Mucosa of descending colon (tissue), 3 donors: ENCODE measurements around the gene RAB37. TPM values are rescaled to one million over a fixed set of nuclear protein-coding genes. Genes with fewer than 3 reads are reported as not detected.

Source experiments
- ATAC-seq: fragments of 200-7000 bp; cut with Tn5 transposase; one replicate; pipeline ENCODE4 v1.9.1; 2020; ENCODE audit warnings: mild to moderate bottlenecking, moderate library complexity
- DNase-seq, 3 donors: peaks; one replicate each; pipeline ENCODE4 v3.0.0-alpha.2; 2020
- H3K36me3 ChIP-seq: fragments of 200-600 bp; one replicate; pipeline ENCODE4 v1.8.0; 2021; ENCODE audit warnings: low read depth, mild to moderate bottlenecking
- H3K4me1 ChIP-seq: fragments of 200-600 bp; one replicate; pipeline ENCODE4 v1.8.0; 2021; ENCODE audit warnings: low read depth, mild to moderate bottlenecking
- H3K4me3 ChIP-seq: fragments of 200-600 bp; one replicate; pipeline ENCODE4 v1.8.0; 2021; ENCODE audit warnings: mild to moderate bottlenecking
- H3K9me3 ChIP-seq: fragments of 200-600 bp; one replicate; pipeline ENCODE4 v1.8.0; 2021; ENCODE audit warnings: mild to moderate bottlenecking
- CTCF ChIP-seq: fragments of 200-600 bp; IDR thresholded peaks from one replicate; pipeline ENCODE4 v1.8.0; 2022; ENCODE audit warnings: antibody characterized with exemption, mild to moderate bottlenecking
- intact Hi-C, 2 donors: fragments of 100-400 bp; cut with DNase I in 1 of 2; cut with micrococcal nuclease in 1 of 2; formaldehyde crosslinking; loops; one replicate each; pipeline versions ENCODE4 v1.11.0 to v1.11.1; 2022; cut with DNase I, micrococcal nuclease
- total RNA-seq, 3 donors: library from RNA; stranded (reverse); fragmentation: NEBNext Ultra II Directional in 2 of 3; extraction: Animal tissue kit (Norgen Biotek cat#: 25700) in 2 of 3; gene quantifications; one replicate each; pipeline versions ENCODE4 v1.2.1 to v1.2.4, GENCODE V29; 2021 to 2023
- donor health status: DM: no; HTN: no; CAD: no; lungs with moderate emphysema.
- donor health status: DM: no; HTN: no; CAD: no.
- donor health status: DM: no; HTN: yes; CAD: no.

The RAB37 gene
- total RNA-seq, 3 donors from 2014 or later, result 4.3 to 9.8 (median 9.0) TPM

- DNase-seq (no peak), ATAC-seq (no peak)
- Histone ChIP-seq H3K36me3 (no peaks in the 10 kb centered on the region), H3K4me3 (no peak overlapping the region), H3K4me1 (peaks cover 10% of the 10 kb centered on the region), H3K9me3 (no peaks in the 10 kb centered on the region)
- intact Hi-C loops, result no loop called here
- TF ChIP-seq CTCF, result no peak
Measured at GRCh38 chr17:74780443-74781238, 43.6 kb downstream of the RAB37 start.

DNA sequence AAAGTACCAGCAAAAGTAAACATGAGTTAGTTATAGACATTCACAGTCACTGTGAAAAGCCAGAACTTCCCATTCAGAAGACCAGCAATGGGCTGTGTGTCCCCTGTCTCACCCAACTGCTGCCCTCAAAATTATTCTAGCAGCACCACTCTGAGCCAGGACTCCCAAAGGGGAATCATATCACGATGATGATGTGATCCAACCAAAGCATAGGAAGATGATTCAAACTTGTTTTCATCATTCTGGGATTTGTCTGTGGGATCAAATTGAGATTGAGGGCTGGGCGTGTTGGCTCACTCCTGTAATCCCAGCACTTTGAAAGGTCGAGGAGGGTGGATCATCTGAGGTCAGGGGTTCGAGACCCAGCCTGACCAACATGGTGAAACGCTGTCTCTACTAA is 45.5 kb downstream of the RAB37 start:
- intact Hi-C loops, result no loop called here
- Histone ChIP-seq H3K4me3 (no peak overlapping the region), H3K9me3 (no peaks in the 10 kb centered on the region), H3K36me3 (no peaks in the 10 kb centered on the region), H3K4me1 (peaks cover 1% of the 10 kb centered on the region)
- DNase-seq (no peak), ATAC-seq (no peak)
- no peak for TF ChIP-seq CTCF

DNA sequence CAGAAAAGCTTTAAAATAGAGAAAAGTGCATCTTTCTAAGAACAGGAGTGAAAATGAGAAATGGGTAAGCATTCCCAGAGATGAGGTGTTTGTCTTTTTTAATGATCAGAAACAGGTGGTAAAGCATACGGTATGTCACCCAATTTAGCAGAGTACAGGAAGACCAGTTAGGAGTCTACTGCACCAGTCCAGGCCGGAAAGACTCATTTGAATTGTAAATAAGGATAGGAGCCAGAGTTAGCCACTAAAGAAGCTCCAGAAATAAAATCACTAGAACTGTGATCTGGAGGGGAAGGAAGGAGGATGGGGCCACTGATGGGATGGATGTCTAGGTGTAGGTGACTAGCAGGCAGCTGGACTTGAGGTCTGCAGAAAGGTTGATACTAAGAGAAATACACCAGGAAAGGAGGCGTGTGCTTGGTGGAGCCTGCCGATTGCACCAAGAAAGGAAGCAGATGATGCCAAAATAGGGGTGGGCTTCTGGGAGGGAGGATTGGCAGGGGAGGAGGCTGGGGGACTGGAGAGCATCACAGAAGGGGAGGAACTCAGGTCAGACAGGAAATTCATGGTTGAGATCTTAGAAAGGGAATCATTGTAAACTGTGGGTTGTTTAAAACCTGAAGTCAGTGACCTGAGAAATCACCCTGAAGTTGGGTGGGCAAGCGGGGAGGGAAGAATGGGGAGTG is 47.2 kb downstream of the RAB37 start:
- no peaks in the 10 kb centered on the region for H3K36me3 ChIP-seq
- no peaks in the 10 kb centered on the region for H3K9me3 ChIP-seq
- intact Hi-C loops, result no loop called here
- DNase-seq, result no peak
- no peaks in the 10 kb centered on the region for H3K4me1 ChIP-seq
- no peak for TF ChIP-seq CTCF
- no peak overlapping the region for H3K4me3 ChIP-seq
- ATAC-seq, result no peak

DNA sequence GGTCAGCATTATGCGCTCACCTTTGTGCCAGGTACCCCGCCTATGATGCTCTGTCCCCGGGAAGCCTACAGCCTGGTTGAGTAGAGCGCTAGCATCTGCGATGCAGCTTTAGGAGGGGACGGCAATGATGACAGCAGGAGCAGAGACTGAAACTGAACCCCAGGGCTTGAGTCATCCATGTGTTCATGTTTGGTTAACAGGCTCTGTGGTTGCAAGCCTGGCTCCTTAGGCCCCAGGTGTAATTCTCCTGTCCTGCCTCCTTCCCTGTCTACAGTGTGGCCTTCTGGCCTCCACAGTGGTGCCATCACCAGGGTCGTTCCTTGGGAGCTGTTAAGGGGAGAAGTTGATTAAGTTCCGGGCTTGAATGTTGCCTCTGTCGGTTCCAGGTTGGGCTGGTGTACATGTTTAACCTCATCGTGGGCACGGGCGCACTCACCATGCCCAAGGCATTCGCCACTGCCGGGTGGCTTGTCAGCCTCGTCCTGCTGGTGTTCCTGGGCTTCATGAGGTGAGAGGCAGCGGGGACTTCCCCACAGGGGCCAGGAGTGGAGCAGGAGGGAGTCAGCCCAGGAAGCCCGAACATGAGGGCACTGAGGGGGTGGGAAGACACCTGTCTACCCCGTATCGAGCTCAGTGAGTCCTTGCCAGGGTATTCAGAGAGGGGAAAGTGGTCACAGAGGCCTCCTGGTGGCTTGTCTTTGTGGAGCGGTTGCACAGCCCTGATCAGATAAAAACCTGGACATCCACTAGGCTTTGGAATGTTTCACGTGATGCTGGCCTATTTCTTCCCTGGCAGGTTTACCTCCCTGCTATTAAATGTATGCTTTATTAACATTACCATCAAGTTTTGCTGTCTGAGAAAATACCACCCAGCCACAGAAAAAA is 48.3 kb downstream of the RAB37 start:
- Histone ChIP-seq H3K9me3 (no peaks in the 10 kb centered on the region), H3K4me3 (no peak overlapping the region), H3K36me3 (no peaks in the 10 kb centered on the region), H3K4me1 (no peaks in the 10 kb centered on the region)
- TF ChIP-seq CTCF, result no peak
- DNase-seq (no peak), ATAC-seq (no peak)
- intact Hi-C loops, result no loop called here

- Histone ChIP-seq H3K36me3 (no peaks in the 10 kb centered on the region), H3K4me1 (no peaks in the 10 kb centered on the region), H3K9me3 (no peaks in the 10 kb centered on the region), H3K4me3 (no peak overlapping the region)
- ATAC-seq (no peak), DNase-seq (no peak)
- no peak for TF ChIP-seq CTCF
- intact Hi-C loops, result no loop called here
Measured at GRCh38 chr17:74785981-74786360, 48.9 kb downstream of the RAB37 start.
